Loucy (cell line): ENCODE measurements around the gene MAN2C1.

ENCODE experiments used
- CTCF ChIP-seq: fragments of 200-600 bp; sonication (generic); conservative IDR thresholded peaks from 2 replicates; pipeline ENCODE4 v1.5.1; 2014; ENCODE audit warnings: mild to moderate bottlenecking, antibody characterized with exemption, low read length
- EZH2phosphoT487 ChIP-seq: fragments of 200-600 bp; IDR thresholded peaks from 2 replicates; pipeline ENCODE4 v1.6.1; 2018; ENCODE audit warnings: antibody characterized with exemption, mild to moderate bottlenecking, moderate library complexity, borderline replicate concordance

- TF ChIP-seq CTCF: no peak
- TF ChIP-seq EZH2phosphoT487: no peak
These were observed 38.8 kb downstream of the MAN2C1 start for GRCh38 chr15:75329571-75329970.
